HG03457 (cell line): ENCODE results near the gene DDX51.

ENCODE experiments used
- ATAC-seq: cut with Tn5 transposase; IDR thresholded peaks from one replicate; pipeline ENCODE4 v1.9.1; 2021; ENCODE audit warnings: moderate number of reproducible peaks; ENCODE audit not compliant: unreplicated experiment

Gene DDX51

GRCh38 chr12:132167611-132168310 lies 23.6 kb upstream of the DDX51 start:
- no peak for ATAC-seq

GRCh38 chr12:132166801-132167591 lies 22.9 kb upstream of the DDX51 start:
- no peak for ATAC-seq

- no peak for ATAC-seq
Measured at GRCh38 chr12:132166093-132166492, 22.0 kb upstream of the DDX51 start.

GRCh38 chr12:132165584-132165983 lies 21.5 kb upstream of the DDX51 start:
- no peak for ATAC-seq

- no peak for ATAC-seq
Measured at GRCh38 chr12:132164426-132164825, 20.3 kb upstream of the DDX51 start.

- ATAC-seq = no peak
Measured at GRCh38 chr12:132163911-132164288, 19.8 kb upstream of the DDX51 start.

- ATAC-seq = no peak
Measured at GRCh38 chr12:132163041-132163910, 19.2 kb upstream of the DDX51 start.

GRCh38 chr12:132162508-132163031 lies 18.5 kb upstream of the DDX51 start:
- ATAC-seq = no peak

GRCh38 chr12:132161796-132162507 lies 17.8 kb upstream of the DDX51 start:
- no peak for ATAC-seq

GRCh38 chr12:132161036-132161781 lies 17.1 kb upstream of the DDX51 start:
- no peak for ATAC-seq

GRCh38 chr12:132160601-132161035 lies 16.5 kb upstream of the DDX51 start:
- ATAC-seq = no peak

- no peak for ATAC-seq
Measured at GRCh38 chr12:132160016-132160415, 15.9 kb upstream of the DDX51 start.

- no peak for ATAC-seq
Measured at GRCh38 chr12:132159555-132160003, 15.5 kb upstream of the DDX51 start.

GRCh38 chr12:132158677-132159554 lies 14.8 kb upstream of the DDX51 start:
- ATAC-seq = no peak

GRCh38 chr12:132157733-132158409 lies 13.8 kb upstream of the DDX51 start:
- ATAC-seq = no peak

- ATAC-seq = no peak
Measured at GRCh38 chr12:132156573-132157325, 12.6 kb upstream of the DDX51 start.

GRCh38 chr12:132155771-132156572 lies 11.9 kb upstream of the DDX51 start:
- ATAC-seq = no peak
